CD4-positive, alpha-beta T cell treated with Interleukin-12 subunit alpha and Interleukin-12 subunit beta, for 1 hour (primary cell): ENCODE data around the gene FLNC.

Source experiments
- DNase-seq: peaks from one replicate; pipeline ENCODE4 v3.0.0-alpha.2; 2020

The FLNC gene

GRCh38 chr7:128830231-128831177 lies at the start of gene FLNC:
Gene FLNC (plus strand): TSS chr7:128830406. CDS start chr7:128830638, 232 bp downstream.
- DNase-seq: peak; percentile 17

DNA sequence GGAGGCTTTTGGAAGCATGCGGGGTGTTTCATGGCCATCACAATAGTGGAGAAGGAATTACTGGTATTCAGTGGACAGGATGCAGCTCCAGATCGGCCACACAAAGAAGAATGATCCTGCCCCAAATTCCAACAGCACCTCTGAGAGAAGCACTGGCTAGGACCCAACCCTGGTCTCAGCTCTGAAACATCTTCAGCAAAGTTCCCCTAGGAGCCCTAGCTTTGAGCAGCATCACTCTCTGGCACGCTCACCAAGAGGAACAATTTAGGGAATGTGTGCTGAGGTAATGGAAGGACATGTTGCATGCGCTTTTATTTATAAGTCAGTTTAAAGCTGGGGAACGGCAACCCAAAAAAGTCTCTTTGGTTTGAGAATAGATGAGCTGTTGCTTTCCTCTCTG lies 49.1 kb upstream of the FLNC start:
- DNase-seq: no peak

GRCh38 chr7:128781851-128782250 lies 48.4 kb upstream of the FLNC start:
- no peak for DNase-seq

- no peak for DNase-seq
Observed at GRCh38 chr7:128783143-128783861, 46.9 kb upstream of the FLNC start.

DNA sequence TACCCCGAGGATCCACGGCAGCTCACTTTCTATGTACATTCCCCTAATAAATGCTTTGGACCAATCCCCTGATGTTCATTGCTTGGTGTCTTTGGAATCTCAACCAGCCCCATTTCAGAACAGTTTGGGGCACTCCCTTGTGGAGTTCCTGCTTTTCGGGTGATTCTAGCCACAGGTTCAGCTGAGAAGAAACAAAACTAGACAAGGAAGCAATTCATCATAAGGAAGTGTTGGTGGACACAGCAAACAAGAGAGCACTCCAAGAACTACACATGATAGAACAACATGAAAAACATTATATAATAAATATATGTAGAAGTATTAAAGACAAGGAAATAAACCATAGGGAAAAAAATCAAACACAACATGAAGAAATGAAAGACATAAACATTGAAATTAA lies 44.5 kb upstream of the FLNC start:
- no peak for DNase-seq

DNA sequence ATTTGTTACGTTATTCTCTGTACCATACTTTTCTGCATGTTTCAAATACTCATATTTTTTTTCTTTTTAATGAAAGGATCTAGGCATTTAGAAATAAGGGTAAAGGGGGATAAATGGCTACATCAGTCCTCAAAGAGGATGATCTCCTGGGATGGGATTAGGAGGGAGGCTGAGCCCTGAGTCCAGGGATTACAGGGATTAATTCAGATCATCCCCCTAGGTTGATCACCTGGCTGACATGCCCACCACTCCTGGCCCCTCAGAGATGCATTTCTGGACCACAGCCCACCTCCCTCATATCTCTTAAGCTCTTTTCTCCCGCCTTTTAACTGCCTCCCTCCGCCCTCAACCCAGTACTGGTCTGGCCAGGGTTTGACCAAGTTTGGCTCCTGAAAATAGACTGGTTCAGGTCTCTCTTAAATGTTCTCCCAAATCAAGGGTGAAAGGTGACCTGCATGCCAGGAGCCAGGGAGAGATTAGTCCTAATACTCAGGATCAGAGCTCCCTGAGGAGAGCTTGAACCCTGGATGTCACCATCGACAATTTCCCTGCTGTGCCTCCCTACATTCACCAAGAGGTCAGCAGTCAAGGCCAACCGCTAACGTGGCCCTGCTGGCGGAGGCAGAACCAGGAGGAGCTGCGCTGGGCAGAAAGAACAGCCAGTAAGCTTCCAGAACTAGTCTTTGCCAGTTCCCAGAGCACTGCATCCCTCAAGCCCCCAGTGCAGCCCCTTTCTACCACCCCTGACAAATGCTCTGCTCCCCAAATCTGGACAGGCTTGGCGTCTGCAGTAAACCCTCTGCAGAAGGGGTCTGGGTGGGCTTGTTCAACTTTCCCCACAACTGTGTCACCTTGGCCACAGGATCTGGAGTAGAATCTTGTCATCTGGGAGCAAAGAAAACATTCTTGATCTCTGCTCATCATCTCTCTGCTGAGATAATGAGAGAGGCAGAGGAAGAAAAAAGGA lies 41.5 kb upstream of the FLNC start:
- DNase-seq: no peak

- peak; percentile 16 for DNase-seq
Observed at GRCh38 chr7:128790315-128791041, 39.7 kb upstream of the FLNC start.

- peak; percentile 84 for DNase-seq
Observed at GRCh38 chr7:128791121-128791971, 38.9 kb upstream of the FLNC start, which contains the start of gene CCDC136. Gene CCDC136 (plus strand): TSS chr7:128791968. CDS start chr7:128792412, 444 bp downstream.

DNA sequence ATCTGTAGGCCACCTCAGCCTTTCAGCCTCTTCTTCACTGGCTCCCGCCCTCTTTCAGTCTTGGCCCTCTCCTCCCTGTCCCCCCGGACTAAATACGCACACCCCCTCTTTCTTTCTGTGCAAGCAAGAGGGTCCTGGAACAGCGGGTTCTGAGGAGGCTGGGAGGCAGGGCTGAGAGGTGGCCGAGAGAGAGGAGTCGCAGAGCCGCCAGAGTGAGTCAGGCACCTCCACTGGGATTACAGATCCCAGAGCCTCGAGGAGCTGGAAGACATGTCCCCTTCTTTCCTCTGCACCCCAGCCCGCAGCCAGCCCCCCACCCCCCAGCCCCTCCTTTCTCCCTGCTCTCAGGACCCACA lies 38.3 kb upstream of the FLNC start:
- no peak for DNase-seq

DNA sequence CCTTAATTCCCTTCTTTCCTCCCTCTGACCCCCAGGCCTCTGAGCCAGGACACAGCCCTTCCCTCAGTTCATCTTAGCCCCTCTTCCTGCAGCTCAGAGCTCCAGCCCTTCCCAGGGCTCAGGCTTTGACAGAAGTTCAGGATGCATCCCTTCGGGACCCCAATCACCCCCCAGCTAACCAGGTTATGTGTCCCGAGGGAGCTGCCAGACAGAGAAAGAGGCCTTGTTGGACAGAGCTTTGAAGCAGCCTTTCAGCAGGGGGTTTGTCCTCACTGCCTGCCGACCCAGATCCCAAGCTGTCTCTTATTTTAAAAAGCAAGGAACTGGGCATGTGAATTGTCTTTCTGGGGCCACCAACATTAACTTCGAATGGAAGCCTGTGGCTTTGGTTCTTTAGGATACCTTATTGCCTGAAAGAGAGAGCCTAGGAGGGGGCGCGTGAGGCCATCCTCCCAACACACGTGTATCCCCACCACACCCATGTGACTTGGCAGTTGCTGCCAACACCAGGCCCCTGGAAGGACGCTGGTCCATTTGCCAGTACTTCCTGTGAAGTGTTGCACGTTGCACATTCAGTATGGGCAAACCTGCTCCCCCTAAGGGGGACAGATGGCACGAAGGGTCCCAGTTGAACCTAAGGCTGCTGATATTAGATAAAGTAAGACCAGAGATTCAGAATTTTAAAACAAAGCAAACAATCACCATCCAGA lies 37.6 kb upstream of the FLNC start:
- no peak for DNase-seq

DNA sequence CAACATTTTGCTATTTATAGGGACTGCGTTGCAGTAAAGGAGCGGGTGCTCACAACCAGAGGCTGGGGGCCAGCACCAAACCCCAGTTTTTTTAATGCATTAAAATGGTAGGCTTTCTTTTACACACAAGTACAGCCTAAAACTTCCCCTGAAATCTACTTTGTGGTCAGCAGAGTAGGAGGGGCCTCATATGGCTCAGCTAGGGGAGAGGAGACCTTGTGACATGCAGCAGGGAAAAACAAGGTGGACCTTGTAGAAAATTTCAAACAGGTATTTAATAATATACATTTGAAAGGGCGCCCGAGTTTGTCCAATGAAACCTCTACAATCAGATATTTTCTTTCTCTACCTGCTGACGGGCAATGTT lies 37.0 kb upstream of the FLNC start:
- DNase-seq: no peak

GRCh38 chr7:128794020-128794419 lies 36.2 kb upstream of the FLNC start:
- peak; percentile 23 for DNase-seq

- no peak for DNase-seq
Observed at GRCh38 chr7:128794436-128794835, 35.8 kb upstream of the FLNC start.

DNA sequence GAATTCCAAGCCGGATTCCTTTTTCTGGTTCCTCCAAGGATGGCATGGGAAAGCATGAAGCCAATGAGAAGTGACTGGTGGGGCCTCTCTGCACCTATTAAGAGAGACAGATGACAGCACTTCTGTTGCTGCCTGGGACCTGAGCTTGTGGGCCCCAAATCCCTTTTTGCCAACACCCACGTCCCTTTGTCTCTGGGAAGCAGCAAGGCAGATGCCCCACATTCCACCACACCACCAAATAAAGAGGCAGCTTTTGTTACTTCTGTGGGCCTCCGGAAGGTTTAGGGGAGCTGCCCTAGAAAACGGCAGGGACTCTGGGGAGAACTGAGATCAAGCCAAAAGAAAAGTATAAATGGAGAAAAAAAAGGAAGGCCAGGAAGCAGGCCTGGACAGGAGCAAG lies 35.1 kb upstream of the FLNC start:
- DNase-seq: no peak

DNA sequence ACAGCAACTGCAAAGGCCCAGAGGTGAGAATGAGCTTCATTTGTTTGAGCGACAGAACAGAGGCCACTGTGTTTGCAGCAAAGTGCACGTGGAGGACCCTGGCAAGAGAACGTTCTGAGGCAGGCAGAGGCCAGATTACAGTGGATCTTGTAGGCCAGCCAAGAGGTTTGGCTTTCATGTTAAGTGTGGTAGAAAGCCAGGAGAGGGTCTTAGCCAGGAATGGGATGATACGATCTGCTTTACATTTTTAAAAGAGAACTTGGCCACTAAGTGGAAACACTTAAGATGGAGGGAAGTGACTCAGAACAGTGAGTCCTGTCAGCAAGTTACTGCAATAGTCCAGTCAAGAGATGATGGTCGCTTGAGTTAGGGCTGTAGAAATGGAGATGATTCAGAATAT lies 33.9 kb upstream of the FLNC start:
- no peak for DNase-seq

DNA sequence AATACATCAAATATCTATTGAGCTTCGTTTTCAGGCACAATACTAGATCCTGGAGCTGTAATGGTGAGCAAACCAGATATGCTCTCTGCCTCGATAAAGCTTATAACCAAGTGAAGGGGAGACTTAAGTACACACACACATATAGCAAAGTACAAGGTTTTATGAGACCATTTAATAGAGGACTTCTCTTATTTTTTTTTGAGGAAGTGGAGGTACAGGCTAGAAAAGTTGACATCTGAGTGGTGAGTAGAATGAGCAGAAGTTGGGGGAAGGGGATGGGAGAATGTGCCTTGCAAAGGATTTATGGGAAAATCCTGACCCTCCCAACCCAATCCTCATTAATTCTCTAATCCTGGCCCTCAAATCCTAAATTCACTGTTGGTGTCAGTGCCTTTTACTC lies 30.8 kb upstream of the FLNC start:
- DNase-seq: no peak

GRCh38 chr7:128800567-128800966 lies 29.6 kb upstream of the FLNC start:
- DNase-seq: no peak

DNA sequence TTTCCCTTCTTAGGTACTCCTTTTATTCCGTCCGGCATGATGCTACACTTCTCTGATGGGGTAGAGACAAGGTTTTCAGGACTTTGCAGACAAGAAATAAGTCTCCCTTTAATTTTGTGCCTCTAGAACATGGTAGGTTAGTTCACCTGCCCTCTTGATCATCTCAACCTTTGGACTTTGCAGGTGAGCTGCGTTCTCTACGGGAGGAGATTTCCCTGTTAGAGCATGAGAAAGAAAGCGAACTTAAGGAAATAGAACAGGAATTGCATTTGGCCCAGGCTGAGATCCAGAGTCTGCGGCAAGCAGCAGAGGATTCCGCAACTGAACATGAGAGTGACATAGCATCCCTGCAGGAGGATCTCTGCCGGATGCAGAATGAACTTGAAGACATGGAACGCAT lies 29.2 kb upstream of the FLNC start:
- DNase-seq: no peak

- no peak for DNase-seq
Observed at GRCh38 chr7:128801667-128802418, 28.4 kb upstream of the FLNC start.

DNA sequence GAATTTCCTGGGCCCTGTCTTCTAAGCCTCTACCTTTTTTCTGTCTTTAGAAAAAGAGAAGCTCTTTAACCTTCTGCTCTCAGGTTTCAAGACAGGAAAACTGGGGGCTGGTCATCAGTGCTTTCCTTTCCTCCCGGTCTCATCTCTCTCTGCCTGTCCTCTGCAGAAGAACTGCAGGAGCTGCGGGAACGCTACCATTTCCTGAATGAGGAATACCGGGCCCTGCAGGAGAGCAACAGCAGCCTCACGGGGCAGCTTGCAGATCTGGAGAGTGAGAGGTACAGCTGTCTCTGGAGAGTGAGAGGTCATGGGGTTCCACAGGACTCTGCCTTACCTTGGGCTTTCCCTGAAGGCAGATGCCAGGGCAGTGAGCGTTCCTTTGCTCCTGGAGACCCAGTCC lies 25.7 kb upstream of the FLNC start:
- no peak for DNase-seq
